Effector CD4-positive, alpha-beta T cell (primary cell): ENCODE measurements around the gene FGF4. TPM values are rescaled to one million over a fixed set of nuclear protein-coding genes. Genes with fewer than 3 reads are reported as not detected.

Experiments used
- DNase-seq: peaks from one replicate; pipeline ENCODE4 v3.0.0-alpha.2; 2020
- total RNA-seq: gene quantifications from one replicate; lab custom pipeline; 2026; lab: John Stamatoyannopoulos, UW

The FGF4 gene
- total RNA-seq, result not detected

- DNase-seq, result no peak
Observed at GRCh38 chr11:69775163-69775755, at the start of gene FGF4. Gene FGF4 (minus strand): TSS chr11:69775341. CDS start chr11:69775084, 257 bp downstream.

- DNase-seq, result no peak
Observed at GRCh38 chr11:69823641-69824265, 48.6 kb upstream of the FGF4 start.

- no peak for DNase-seq
Observed at GRCh38 chr11:69822676-69823494, 47.7 kb upstream of the FGF4 start.

GRCh38 chr11:69821511-69822040 lies 46.4 kb upstream of the FGF4 start:
- no peak for DNase-seq

- DNase-seq, result no peak
Observed at GRCh38 chr11:69820441-69820840, 45.3 kb upstream of the FGF4 start.

GRCh38 chr11:69819541-69820070 lies 44.5 kb upstream of the FGF4 start:
- DNase-seq, result no peak

- no peak for DNase-seq
Observed at GRCh38 chr11:69818603-69819441, 43.7 kb upstream of the FGF4 start, which contains the start of gene FGF3. Gene FGF3 (minus strand): TSS chr11:69819416. CDS start chr11:69818933, 483 bp downstream.

- DNase-seq, result no peak
Observed at GRCh38 chr11:69818231-69818602, 43.1 kb upstream of the FGF4 start.

- no peak for DNase-seq
Observed at GRCh38 chr11:69817265-69818230, 42.4 kb upstream of the FGF4 start.

GRCh38 chr11:69816671-69817070 lies 41.5 kb upstream of the FGF4 start:
- DNase-seq, result no peak

GRCh38 chr11:69815973-69816372 lies 40.8 kb upstream of the FGF4 start:
- DNase-seq, result no peak

GRCh38 chr11:69814902-69815301 lies 39.8 kb upstream of the FGF4 start:
- DNase-seq, result no peak

GRCh38 chr11:69814411-69814810 lies 39.3 kb upstream of the FGF4 start:
- DNase-seq, result no peak

- DNase-seq, result no peak
Observed at GRCh38 chr11:69813839-69814238, 38.7 kb upstream of the FGF4 start.

GRCh38 chr11:69812946-69813345 lies 37.8 kb upstream of the FGF4 start:
- no peak for DNase-seq

- DNase-seq, result no peak
Observed at GRCh38 chr11:69812256-69812655, 37.1 kb upstream of the FGF4 start.

GRCh38 chr11:69811431-69811830 lies 36.3 kb upstream of the FGF4 start:
- DNase-seq, result no peak

- no peak for DNase-seq
Observed at GRCh38 chr11:69810289-69811118, 35.4 kb upstream of the FGF4 start.

- no peak for DNase-seq
Observed at GRCh38 chr11:69808667-69809086, 33.5 kb upstream of the FGF4 start.
